Activated CD8-positive, alpha-beta memory T cell treated with anti-CD3 and anti-CD28 coated beads, Interleukin-2, amount 50 U/mL, for 48 hours (primary cell): ENCODE data around the gene SBNO2.

Source experiments
- DNase-seq: peaks from one replicate; pipeline ENCODE4 v3.0.0-alpha.2; 2020

The SBNO2 gene

GRCh38 chr19:1153891-1154730 lies 20.0 kb downstream of the SBNO2 start:
- no peak for DNase-seq

DNA sequence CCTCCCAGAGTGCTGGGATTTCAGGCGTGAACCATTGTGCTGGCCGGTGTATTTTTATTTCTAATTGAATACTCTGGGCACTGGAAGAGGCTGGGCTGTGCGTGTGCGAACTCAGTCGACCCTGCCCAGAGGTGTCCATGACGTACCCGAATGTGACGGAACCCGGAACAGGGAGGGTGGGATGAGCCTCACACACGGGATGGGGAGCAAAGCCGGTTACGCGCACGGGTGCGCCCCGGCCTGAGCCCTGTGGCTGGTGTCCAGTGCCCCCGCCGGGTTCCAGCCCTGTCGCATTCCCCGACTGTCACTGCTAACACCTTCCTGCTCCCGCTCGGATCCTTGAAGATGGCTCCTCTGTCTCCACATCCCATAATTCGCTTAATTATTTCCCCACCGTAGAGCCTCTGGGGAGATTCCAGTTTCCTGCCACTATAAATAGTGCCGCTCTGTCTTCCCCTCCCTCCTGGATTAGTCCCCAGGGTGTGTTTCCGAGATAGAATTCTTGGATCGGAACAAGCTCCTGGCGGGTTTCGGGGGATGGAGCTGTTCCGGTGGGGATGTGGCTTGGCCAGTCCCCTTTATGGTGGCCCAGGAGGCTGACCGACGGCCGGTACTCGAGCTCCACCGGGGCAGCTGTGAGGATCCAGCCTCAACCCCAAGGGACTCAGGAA lies 22.0 kb downstream of the SBNO2 start:
- DNase-seq: no peak

- DNase-seq: no peak
Measured at GRCh38 chr19:1151037-1151724, 22.9 kb downstream of the SBNO2 start.

GRCh38 chr19:1150333-1151036 lies 23.6 kb downstream of the SBNO2 start:
- DNase-seq: no peak

DNA sequence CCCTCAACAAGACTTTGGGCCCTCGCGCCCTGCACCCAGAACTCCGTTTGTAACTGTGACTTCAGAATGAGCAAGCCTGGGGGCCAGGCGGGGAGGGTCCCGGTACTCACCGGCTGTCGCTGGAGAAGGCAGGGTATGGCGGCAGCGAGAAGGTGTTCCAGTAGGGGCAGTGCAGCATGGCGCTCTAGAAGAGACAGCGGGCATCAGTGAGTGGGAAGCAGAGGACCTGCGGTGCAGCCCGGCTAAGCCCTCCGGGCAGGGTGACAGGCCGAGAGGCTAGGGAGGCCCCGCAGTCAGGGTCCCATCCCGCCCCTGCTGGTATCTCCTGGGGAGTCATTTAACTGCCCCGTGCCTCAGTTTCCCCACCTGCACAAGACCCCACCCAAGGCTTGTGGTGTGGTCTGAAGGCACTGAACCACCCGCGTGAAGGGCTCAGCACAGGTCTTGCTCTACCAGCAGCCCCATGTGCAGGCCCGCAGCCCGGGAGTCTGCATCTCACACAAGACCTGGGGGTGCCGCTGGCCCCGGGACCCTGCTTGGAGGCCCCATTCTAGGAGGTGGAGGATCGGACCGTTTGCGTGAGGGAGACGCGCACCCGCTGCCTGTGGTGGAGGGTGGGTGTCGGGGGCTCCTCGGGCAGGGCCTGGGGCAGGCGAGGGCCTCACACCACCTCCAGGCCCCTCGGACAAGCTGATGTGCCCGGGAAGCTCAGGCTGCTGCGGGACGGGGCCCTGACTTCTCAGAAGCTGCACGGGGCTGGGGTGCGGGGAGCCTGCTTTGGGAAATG lies 24.6 kb downstream of the SBNO2 start:
- DNase-seq: no peak

GRCh38 chr19:1147934-1148549 lies 26.0 kb downstream of the SBNO2 start:
- DNase-seq: no peak

- no peak for DNase-seq
Measured at GRCh38 chr19:1146858-1147780, 26.9 kb downstream of the SBNO2 start.

DNA sequence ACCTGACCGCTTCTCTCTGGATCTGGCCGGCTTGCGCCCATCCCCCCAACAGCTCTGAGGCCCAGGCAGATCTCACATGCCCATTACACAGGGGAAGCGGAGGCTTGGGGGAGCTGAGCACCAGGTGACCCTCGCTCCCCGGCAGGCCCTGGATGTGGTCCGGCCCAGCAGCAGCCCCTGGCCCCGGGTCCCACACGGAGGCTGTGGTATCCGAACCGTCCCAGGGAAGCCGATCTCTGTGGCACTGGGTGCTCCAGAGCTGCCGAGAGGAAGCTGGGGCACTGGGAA lies 27.7 kb downstream of the SBNO2 start:
- DNase-seq: no peak

- no peak for DNase-seq
Measured at GRCh38 chr19:1145635-1146411, 28.2 kb downstream of the SBNO2 start.

DNA sequence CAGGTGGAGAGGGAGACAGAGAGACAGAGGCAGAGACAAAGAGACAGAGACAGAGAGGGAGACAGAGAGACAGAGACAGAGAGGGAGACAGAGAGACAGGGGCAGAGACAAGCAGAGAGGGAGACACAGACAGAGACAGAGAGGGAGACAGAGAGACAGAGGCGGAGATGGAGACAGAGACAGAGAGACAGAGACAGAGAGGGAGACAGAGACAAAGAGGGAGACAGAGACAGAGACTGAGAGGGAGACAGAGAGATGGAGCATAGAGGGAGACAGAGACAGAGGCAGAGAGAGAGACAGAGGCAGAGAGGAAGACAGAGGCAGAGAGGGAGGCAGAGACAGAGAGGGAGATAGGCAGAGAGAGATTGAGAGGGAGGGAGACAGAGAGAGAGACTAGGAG lies 29.3 kb downstream of the SBNO2 start:
- no peak for DNase-seq

DNA sequence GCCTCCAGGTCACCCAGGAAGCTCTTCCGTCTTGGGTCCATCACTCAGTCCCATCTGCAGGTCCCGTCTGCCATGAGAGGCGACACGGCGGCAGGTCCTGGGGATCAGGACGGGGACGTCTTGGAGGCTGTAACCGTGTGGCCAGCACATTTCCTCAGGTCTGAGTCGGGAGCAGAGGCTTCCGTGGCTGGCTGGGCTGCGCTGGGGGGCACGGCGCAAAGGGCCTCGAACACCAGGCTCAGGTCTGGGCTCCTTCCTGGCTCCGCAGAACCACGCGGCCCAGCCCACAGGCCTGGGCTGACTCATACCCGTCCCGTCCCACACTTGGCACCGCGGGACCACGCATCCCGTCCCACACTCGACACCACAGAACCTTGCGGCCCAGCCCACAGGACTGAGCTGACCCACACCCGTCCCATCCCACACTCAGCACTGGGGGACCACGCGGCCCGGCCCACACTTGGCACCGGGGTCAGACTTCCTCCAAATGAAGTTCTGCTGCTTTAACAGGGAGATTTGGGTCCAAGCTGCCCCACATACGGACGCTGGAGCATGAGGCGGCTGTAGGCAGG lies 30.2 kb downstream of the SBNO2 start:
- no peak for DNase-seq

DNA sequence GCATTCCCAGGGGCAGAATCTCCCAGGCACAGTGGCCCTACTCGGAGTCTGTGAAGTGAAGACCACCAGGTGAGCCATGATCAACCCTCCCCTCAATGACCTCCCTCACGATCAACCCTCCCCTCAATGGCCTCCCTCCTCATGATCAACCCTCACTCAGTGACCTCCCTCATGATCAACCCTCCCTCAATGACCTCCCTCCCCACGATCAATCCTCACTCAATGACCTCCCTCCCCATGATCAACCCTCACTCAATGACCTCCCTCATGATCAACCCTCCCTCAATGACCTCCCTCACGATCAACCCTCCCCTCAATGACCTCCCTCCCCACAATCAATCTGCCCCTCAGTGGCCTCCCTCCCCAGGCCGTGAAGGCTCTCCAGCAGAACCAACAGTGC lies 32.1 kb downstream of the SBNO2 start:
- DNase-seq: no peak

- DNase-seq: no peak
Measured at GRCh38 chr19:1140272-1141027, 33.6 kb downstream of the SBNO2 start.

- no peak for DNase-seq
Measured at GRCh38 chr19:1139126-1139525, 34.9 kb downstream of the SBNO2 start.

- DNase-seq: no peak
Measured at GRCh38 chr19:1138121-1138520, 35.9 kb downstream of the SBNO2 start.

DNA sequence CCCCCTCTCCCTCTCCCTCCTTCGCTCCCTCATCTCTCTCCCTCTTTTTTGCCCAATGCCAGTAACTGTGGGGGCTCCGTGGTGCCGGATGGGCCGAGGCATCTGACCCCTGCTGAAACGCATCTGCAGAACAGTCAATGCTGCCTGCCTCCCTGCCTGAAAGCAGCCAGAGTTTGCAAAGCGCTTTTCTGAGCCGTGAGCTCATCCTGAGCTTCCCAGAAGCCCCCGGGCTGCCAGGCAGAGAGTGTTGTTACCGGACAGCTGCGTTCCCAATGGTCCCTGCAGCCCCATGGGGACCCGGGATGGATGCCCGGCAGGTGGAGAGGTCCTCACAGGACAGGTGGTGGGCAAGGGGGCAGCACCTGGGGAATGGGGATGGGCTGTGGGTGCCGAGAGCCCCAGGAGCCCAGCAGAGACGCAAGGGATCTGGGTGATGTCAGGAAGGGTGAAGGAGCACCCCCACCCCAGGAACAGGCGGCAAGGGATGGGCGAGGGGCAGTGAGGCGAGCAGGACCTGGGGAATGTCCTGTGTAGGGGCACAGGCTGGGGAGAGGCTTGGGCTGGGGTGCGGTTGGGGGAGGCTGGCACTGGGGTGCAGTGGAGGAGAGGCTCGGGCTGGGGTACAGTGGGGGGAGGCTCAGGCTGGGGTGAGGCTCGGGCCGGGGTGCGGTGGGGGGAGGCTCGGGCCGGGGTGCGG lies 37.3 kb downstream of the SBNO2 start:
- no peak for DNase-seq

GRCh38 chr19:1136201-1136600 lies 37.9 kb downstream of the SBNO2 start:
- no peak for DNase-seq

DNA sequence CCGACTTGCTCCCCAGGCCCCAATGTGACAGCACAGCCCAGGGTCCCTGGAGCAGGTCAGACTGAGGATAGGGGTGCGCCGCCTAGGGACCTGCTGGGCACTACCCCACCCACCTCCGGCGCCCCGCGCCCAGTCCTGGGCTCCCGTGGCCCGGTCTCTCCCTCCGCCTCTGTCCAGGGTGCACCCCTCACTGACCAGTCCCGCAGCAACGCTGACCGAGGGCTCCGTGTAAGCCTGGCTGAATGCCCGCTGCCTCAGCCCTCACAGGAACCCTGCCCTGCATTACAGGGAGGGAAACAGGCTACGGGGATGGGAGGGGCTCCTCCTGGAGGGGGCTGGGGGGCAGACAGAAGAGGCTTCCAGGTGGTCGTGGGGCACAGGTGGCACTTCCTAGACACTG lies 38.6 kb downstream of the SBNO2 start:
- no peak for DNase-seq
